AG09319 (cell line): Measurements from ENCODE around the gene CFAP54.

Experiments used
- DNase-seq: peaks from one replicate; pipeline ENCODE4 v3.0.0-alpha.2; 2010; ENCODE audit warnings: low read depth; ENCODE audit errors: extremely low read depth
- TF ChIP-seq, protein P1 (sequence below): IDR thresholded peaks from 2 replicates; pipeline ENCODE4 v1.5.1; 2011; ENCODE audit warnings: low read depth, mild to moderate bottlenecking, inconsistent platforms, low read length, moderate library complexity

CFAP54 gene

DNA sequence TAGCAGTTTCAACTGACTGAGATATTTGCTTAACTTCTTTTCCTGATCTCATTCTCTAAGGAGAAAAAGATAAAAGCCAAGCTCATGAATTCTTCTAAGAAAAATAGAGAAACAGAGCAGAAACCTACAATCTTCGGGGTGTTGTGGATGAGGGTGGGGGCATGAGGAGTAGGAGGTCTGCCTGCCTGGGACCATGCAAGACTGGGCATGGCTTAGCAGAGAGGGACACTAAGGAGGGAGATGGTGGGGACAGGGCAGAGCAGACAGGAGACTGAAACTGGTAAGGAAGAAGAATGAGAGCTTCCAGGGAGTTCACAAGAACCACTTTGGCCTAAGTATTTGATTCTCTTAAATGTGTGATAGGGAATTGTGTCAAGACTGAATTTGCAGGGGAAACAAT is 188.0 kb downstream of the CFAP54 start:
- TF ChIP-seq, protein P1, sequence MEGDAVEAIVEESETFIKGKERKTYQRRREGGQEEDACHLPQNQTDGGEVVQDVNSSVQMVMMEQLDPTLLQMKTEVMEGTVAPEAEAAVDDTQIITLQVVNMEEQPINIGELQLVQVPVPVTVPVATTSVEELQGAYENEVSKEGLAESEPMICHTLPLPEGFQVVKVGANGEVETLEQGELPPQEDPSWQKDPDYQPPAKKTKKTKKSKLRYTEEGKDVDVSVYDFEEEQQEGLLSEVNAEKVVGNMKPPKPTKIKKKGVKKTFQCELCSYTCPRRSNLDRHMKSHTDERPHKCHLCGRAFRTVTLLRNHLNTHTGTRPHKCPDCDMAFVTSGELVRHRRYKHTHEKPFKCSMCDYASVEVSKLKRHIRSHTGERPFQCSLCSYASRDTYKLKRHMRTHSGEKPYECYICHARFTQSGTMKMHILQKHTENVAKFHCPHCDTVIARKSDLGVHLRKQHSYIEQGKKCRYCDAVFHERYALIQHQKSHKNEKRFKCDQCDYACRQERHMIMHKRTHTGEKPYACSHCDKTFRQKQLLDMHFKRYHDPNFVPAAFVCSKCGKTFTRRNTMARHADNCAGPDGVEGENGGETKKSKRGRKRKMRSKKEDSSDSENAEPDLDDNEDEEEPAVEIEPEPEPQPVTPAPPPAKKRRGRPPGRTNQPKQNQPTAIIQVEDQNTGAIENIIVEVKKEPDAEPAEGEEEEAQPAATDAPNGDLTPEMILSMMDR: no peak
- DNase-seq: no peak

DNA sequence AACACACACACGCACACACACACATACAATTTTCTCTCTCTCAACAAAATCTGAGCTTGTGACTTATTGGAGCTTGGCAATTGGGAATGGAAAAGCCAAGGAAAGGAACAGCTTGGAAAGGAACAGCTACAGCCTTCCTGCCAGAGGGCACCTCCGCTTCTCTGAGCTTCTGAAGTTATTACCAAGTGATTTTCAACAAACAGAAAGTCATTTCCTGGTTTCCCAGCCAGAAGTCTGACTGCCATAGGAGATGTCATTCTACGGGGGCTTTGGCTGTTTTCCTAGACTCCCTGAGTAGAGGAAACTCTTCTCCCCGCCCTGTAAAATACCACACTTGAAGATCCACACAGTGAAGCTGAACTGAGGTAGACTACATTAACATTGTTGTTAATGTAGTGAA is 198.3 kb downstream of the CFAP54 start:
- TF ChIP-seq, protein P1: no peak
- no peak for DNase-seq

DNA sequence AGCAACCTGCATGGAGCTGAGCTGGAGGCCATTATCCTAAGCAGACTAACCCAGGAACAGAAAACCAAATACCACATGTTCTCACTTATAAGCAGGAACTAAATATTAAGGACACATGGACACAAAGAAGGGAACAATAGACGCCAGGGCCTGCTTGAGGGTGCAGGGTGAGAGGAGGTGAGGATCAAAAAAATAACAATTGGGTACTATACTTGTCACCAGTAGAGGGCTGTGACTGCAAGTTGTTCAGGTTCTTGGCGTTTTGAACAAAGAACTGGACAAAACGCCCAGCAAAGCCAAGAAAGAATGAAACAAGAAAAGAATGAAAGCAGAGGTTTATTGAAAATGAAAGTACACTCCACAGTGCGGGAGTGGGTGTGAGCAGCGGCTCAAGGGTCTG is 209.1 kb downstream of the CFAP54 start:
- DNase-seq: no peak
- TF ChIP-seq, protein P1: no peak

DNA sequence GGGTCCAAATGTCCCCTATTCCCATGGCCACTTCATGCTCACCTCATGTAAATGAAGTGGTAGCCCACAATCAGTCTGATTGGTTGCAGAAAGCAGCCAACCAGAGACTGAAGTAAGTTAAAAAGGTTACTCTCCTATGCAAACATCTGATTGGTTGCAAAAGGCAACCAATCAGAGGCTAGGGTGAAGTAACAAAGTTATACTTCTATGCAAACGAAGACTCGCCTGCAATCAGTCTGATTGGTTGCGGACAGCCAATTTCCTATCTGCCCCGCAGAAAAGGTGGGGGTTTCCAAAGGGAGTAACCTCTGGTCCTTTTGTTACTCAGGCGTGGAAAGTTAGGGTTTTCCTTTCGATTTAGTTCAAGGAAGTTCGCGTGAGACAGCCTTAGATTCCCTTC is 209.6 kb downstream of the CFAP54 start:
- TF ChIP-seq, protein P1: no peak
- no peak for DNase-seq

DNA sequence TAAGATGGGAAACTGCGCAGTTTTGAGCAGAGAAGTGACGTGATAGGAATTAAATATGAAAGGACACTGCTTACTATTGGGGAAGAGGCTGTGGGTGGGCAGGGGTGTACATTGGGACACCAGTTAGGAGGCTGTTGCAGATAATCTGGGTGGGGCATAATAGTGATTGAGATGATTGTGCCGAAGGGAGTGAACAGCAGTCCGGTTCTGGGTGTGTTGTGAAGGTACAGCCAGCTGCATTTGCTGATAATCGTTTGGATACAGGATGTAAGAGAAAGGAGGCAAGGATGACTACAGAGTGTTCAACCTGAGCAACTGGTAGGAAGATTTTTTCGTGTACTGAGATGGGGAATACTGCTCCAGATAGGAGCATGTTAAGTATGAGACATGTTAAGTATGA is 212.5 kb downstream of the CFAP54 start:
- TF ChIP-seq, protein P1: no peak
- DNase-seq: no peak

DNA sequence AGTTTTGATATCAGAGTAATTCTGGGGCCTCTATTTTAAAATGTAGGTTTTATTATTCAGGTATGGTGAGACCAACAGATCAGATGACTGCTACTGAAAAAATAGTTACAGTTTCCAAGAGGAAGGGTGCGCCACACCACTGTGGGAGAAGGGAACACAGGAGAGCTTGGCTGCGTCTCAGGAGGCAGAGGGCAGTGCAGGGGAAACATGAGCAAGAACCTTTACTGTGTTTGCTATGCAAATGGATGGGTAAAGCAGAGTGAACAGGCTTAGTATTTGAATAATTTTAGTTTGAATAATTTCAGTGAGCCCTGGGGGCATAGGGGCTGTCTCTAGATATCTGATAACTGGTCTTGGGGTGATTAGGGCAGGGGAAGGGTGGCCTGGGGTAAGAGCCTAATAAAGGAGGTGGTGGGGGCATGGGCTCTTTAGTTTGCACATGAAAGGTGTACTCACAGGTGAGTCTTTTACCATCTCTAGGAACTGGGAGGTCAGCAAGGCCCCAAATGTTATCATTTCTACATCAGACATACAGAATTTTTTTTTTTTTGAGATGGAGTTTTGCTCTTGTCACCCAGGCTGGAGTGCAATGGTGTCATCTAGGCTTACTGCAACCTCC is 220.9 kb downstream of the CFAP54 start:
- TF ChIP-seq, protein P1: no peak
- DNase-seq: no peak

DNA sequence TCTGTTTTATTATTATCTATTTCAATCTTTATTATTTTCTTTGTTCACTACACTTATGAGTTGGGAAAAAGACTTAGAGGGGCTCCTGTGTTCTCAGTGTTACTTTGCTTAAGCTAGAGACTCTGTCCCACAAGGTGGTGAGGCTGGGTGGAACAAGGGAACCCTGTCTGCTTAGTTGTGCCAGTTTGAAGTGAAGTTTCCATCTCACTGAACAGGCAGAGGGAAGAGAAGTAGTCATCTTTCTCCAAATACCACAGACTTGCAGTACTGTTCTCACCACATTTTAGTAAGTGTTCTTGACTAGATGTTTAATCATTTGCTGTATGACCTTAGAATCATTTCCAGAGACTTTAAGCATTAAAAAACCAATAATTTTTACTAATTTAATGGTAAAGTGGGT is 222.0 kb downstream of the CFAP54 start:
- no peak for DNase-seq
- TF ChIP-seq, protein P1: no peak
